ENCODE measurements around the gene PDE8A.

The PDE8A gene

DNA sequence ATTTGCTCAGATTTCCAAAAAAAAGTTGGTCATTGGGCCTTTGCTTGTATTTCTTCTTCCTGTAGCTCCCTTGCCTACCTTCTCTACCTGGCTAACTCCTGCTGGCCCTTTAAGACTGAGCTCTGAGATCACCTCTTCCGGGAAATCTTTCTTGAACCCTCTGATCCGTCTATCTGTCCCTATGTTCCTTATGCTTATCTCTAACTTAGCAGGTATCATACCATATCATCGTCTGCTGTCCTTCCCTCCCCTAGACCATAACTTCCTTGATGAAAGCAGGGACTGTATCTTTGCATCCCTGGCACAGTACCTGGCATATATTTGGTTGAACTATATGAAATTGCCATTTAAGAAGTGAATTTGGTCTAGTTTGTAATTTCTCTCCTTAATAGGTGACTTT is 42.3 kb downstream of the PDE8A start:
- H3K9me3 ChIP-seq (ENCODE audit: control insufficient read depth, low read length) = no peaks in the 10 kb centered on the region
- no peak overlapping the region for H3K4me3 ChIP-seq (ENCODE audit: low read length)
- H3K4me1 ChIP-seq (ENCODE audit: control insufficient read depth, insufficient read depth, low read length) = peaks cover 31% of the 10 kb centered on the region

DNA sequence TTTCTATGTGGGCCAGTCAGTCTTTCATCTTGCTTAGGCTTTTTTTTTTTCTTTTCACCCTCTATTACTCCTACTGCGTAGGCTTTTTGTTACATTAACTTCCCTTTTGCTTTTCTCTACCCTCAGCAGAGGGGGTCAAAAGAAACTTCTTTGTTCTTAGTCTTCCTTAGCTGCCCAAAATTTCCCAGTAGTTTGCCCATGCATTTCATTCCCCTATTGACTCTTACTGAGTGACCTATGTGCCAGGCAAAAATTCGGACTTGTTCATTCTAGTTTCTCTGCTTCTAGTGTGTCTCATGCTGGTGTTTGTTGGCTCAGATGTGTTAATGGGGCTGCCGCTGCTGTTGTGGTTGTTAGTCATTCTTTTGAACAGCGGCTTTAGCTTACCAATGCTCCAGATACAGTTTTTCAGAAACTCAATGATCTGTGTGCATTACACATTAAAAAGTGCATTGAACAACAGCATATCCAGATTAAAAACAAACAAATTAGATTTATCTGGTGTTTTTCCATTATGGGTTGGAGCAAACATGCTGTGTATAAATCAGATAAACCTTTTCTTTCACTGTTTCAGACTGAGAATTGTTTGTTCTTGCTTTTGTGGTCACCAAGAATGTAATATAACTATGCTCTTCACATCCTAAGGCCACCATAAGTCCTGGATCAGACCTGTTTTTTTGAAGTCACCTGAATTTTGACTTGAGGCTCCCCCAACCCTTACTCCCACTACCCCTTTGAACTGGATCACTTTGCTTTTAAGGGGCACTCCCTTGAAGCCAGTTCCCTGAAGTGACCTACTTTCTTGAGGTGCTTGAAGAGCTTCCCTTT is 43.1 kb downstream of the PDE8A start:
- H3K9me3 ChIP-seq (ENCODE audit: control insufficient read depth, low read length) = no peaks in the 10 kb centered on the region
- no peaks in the 10 kb centered on the region for H3K36me3 ChIP-seq (ENCODE audit: control insufficient read depth, insufficient read depth, low read length)
- H3K4me3 ChIP-seq (ENCODE audit: low read length) = no peak overlapping the region
- no peak overlapping the region for H3K9ac ChIP-seq (ENCODE audit: low read length)
- peaks cover 32% of the 10 kb centered on the region for H3K4me1 ChIP-seq (ENCODE audit: control insufficient read depth, insufficient read depth, low read length)
- H3K27me3 ChIP-seq (ENCODE audit: control insufficient read depth, insufficient read depth, low read length) = no peaks in the 10 kb centered on the region

More for the DNA sequence above, 42.3 kb downstream of the PDE8A start:
- no peaks in the 10 kb centered on the region for H3K27me3 ChIP-seq (ENCODE audit: control insufficient read depth, insufficient read depth, low read length)
- H3K9ac ChIP-seq (ENCODE audit: low read length) = no peak overlapping the region
- no peaks in the 10 kb centered on the region for H3K36me3 ChIP-seq (ENCODE audit: control insufficient read depth, insufficient read depth, low read length)

DNA sequence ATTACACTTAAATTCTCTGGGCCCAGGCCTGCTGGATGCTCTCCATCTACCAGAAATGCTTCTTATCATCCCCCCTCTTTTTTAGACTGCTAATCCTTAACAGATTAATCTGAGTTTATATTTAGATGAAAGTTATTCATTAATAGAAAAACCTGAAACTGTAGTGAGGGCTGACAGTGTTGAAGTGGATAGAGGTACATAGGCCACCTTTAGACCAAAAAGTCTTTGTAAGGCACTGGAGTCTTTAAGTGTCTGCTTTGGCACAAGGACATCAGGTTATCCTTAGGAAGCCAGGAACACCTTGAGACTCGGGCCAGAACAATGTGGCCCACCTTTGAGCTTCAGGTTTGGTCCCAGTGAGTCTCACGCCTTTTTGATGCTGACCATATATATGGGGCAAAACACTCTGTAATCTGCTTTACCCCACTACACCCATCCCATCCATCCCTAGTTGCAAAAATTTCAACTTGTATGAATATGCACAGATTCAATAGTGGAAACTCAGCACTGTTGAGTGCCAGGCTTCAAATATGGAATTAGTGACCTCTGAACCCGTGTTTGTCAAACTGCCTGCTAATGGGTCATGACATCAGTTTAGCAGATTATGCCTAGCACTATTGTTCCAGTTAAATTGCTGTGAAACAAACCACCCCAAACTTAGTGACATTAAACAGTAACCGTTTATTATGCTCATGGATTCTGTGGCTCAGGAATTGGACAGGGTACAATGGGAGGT is 44.0 kb downstream of the PDE8A start:
- Histone ChIP-seq H3K9me3 (ENCODE audit: control insufficient read depth, low read length) (no peaks in the 10 kb centered on the region), H3K4me1 (ENCODE audit: control insufficient read depth, insufficient read depth, low read length) (peaks cover 42% of the 10 kb centered on the region), H3K36me3 (ENCODE audit: control insufficient read depth, insufficient read depth, low read length) (no peaks in the 10 kb centered on the region), H3K4me3 (ENCODE audit: low read length) (no peak overlapping the region), H3K27me3 (ENCODE audit: control insufficient read depth, insufficient read depth, low read length) (no peaks in the 10 kb centered on the region), H3K9ac (ENCODE audit: low read length) (no peak overlapping the region)

DNA sequence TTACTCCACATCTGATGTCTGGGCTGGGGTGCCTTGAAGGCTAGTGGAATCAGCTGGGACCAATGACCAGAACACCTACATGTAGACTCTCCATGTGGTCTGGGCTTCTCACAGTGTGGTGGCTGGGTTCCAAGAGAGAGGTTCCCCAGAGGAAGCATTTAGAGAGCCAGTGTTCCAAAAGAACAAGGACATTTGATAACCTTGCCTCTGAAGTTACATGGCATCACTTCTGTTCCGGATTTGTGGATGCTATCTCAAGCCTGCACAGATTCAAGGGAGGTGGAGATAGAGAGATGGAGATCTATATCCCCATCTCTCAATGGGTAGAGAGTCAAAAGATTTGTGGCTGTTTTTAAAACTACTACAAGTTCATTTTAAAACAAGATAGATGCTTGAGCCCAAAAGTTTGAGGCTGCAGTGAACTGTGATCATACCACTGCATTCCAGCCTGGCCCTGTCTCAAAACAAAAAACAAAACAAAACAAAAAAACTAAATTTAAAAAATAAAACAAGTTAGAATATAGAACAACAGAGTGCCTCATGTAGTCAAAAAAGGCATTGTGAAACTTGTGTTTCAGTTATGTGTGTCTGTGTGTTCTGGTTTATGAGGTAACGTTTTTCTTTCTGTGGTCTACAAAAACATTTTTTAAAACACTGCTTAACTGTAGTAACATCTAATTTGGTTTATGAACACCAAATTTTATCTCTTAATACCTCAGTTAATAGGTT is 44.8 kb downstream of the PDE8A start:
- no peaks in the 10 kb centered on the region for H3K36me3 ChIP-seq (ENCODE audit: control insufficient read depth, insufficient read depth, low read length)
- no peak overlapping the region for H3K9ac ChIP-seq (ENCODE audit: low read length)
- no peak overlapping the region for H3K4me3 ChIP-seq (ENCODE audit: low read length)
- no peaks in the 10 kb centered on the region for H3K27me3 ChIP-seq (ENCODE audit: control insufficient read depth, insufficient read depth, low read length)
- peaks cover 47% of the 10 kb centered on the region for H3K4me1 ChIP-seq (ENCODE audit: control insufficient read depth, insufficient read depth, low read length)
- H3K9me3 ChIP-seq (ENCODE audit: control insufficient read depth, low read length) = no peaks in the 10 kb centered on the region

DNA sequence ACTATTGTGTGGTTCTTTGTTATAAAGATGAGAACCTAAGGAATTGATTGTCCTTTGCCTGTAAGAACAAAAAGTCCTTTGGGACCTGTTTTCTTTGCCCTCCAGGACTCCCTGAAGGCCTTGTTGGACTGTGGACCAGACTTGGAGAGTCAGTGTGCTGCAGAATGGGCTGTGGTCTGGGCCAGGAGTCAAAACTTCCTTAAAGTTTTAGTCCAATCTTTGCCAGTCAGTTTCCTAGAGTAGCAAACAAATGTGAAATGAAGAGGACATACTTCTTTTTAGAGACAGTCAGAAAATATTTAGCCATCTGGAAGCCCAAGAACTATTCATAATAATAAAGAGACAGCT is 45.4 kb downstream of the PDE8A start:
- no peaks in the 10 kb centered on the region for H3K9me3 ChIP-seq (ENCODE audit: control insufficient read depth, low read length)
- no peak overlapping the region for H3K9ac ChIP-seq (ENCODE audit: low read length)

DNA sequence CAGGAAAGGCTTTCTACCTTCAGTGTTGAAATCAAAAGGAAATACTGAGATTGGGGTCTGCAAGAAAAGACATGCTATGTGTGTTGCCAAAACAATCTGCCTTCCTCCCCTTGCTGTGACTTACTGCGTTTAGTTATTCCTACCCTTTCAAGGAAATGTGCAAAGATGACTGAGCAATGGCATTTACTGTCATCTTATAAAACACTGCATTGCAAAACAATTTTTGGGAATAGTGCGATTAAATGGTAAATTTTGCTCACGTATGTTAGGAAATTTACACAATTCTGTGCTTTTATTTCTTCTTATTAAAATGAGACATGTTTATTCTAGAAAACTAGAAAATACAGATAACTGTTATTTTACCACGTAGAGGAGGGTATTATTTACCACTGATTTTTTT is 45.8 kb downstream of the PDE8A start:
- Histone ChIP-seq H3K9ac (ENCODE audit: low read length) (no peak overlapping the region), H3K4me1 (ENCODE audit: control insufficient read depth, insufficient read depth, low read length) (peaks cover 56% of the 10 kb centered on the region), H3K4me3 (ENCODE audit: low read length) (no peak overlapping the region), H3K36me3 (ENCODE audit: control insufficient read depth, insufficient read depth, low read length) (no peaks in the 10 kb centered on the region), H3K27me3 (ENCODE audit: control insufficient read depth, insufficient read depth, low read length) (no peaks in the 10 kb centered on the region), H3K9me3 (ENCODE audit: control insufficient read depth, low read length) (no peaks in the 10 kb centered on the region)

More for the DNA sequence above, 45.4 kb downstream of the PDE8A start:
- no peaks in the 10 kb centered on the region for H3K36me3 ChIP-seq (ENCODE audit: control insufficient read depth, insufficient read depth, low read length)
- no peaks in the 10 kb centered on the region for H3K27me3 ChIP-seq (ENCODE audit: control insufficient read depth, insufficient read depth, low read length)
- H3K4me3 ChIP-seq (ENCODE audit: low read length) = no peak overlapping the region
- H3K4me1 ChIP-seq (ENCODE audit: control insufficient read depth, insufficient read depth, low read length) = peaks cover 52% of the 10 kb centered on the region

DNA sequence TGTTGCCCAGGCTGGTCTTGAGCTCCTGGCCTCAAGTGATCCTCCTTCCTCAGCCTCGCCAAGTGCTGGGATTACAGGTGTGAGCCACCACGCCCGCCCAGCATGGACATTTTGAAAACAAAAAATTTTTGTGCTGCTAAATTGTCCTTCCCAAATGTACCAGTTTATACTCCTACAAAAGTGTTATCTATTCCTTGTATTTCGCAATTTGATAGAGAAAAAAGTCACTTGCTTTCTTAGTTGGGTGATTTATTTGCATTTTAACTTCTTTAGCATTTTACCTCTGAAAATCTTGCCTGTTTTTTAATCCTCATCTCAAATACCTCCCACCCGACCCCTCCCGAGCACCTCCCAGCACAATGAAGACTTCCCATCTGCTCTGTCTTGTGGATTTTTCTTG is 46.8 kb downstream of the PDE8A start:
- Histone ChIP-seq H3K4me1 (ENCODE audit: control insufficient read depth, insufficient read depth, low read length) (peaks cover 62% of the 10 kb centered on the region), H3K27me3 (ENCODE audit: control insufficient read depth, insufficient read depth, low read length) (no peaks in the 10 kb centered on the region), H3K9me3 (ENCODE audit: control insufficient read depth, low read length) (no peaks in the 10 kb centered on the region), H3K9ac (ENCODE audit: low read length) (no peak overlapping the region), H3K4me3 (ENCODE audit: low read length) (no peak overlapping the region), H3K36me3 (ENCODE audit: control insufficient read depth, insufficient read depth, low read length) (no peaks in the 10 kb centered on the region)

DNA sequence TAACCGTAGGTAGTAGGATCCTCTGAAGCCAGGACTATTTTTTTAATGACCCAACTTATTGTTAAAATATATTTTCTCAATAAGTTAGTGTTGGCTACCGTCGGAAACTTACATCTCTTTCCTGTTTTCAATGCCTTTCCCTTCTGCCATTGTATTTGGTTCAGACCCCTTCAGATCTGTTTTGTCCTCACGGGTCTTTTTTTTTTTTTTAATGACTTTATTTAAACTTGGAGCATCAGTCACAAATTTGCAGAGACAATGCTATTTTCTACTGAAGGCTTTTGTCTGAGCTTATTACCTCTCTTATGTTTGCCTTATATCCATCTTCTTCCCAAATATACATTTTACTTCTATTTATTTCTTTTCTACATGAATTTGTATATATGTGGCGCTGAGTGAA is 47.6 kb downstream of the PDE8A start:
- no peak overlapping the region for H3K4me3 ChIP-seq (ENCODE audit: low read length)
- no peaks in the 10 kb centered on the region for H3K27me3 ChIP-seq (ENCODE audit: control insufficient read depth, insufficient read depth, low read length)
- H3K36me3 ChIP-seq (ENCODE audit: control insufficient read depth, insufficient read depth, low read length) = no peaks in the 10 kb centered on the region
- H3K9ac ChIP-seq (ENCODE audit: low read length) = no peak overlapping the region
- H3K9me3 ChIP-seq (ENCODE audit: control insufficient read depth, low read length) = no peaks in the 10 kb centered on the region
- H3K4me1 ChIP-seq (ENCODE audit: control insufficient read depth, insufficient read depth, low read length) = peaks cover 57% of the 10 kb centered on the region

DNA sequence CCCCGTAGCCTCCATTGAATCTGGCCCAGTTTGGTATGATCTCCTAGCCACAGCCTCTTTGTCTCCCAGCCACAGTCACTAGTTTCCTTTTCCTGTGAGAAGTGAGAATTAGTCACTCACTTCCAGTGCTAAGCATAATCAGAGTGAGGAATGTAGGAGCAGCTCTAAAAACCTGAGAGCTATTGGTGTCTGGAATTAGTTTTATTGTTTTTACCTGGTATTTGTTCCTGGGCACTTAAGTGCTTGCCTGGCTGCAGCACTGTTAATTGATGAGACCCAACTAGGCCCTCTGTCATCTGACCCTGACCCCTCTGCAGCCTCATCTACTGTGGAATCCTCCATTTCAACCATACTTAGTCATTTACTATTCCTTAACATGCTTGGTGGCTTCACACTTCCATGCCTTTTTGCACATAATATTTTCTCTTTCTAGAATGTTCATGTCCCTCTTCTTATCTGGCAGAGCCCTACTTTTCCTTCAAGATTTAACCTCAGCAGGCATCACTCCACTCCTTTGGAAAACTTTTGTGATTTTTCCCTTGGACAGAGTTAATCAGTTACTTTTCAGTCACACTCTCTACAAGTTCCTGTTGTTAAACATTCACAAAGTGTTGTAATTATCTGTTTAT is 48.8 kb downstream of the PDE8A start:
- Histone ChIP-seq H3K4me3 (ENCODE audit: low read length) (no peak overlapping the region), H3K4me1 (ENCODE audit: control insufficient read depth, insufficient read depth, low read length) (peaks cover 45% of the 10 kb centered on the region), H3K9ac (ENCODE audit: low read length) (peak overlapping the region; percentile 17), H3K36me3 (ENCODE audit: control insufficient read depth, insufficient read depth, low read length) (no peaks in the 10 kb centered on the region), H3K9me3 (ENCODE audit: control insufficient read depth, low read length) (no peaks in the 10 kb centered on the region), H3K27me3 (ENCODE audit: control insufficient read depth, insufficient read depth, low read length) (no peaks in the 10 kb centered on the region)

DNA sequence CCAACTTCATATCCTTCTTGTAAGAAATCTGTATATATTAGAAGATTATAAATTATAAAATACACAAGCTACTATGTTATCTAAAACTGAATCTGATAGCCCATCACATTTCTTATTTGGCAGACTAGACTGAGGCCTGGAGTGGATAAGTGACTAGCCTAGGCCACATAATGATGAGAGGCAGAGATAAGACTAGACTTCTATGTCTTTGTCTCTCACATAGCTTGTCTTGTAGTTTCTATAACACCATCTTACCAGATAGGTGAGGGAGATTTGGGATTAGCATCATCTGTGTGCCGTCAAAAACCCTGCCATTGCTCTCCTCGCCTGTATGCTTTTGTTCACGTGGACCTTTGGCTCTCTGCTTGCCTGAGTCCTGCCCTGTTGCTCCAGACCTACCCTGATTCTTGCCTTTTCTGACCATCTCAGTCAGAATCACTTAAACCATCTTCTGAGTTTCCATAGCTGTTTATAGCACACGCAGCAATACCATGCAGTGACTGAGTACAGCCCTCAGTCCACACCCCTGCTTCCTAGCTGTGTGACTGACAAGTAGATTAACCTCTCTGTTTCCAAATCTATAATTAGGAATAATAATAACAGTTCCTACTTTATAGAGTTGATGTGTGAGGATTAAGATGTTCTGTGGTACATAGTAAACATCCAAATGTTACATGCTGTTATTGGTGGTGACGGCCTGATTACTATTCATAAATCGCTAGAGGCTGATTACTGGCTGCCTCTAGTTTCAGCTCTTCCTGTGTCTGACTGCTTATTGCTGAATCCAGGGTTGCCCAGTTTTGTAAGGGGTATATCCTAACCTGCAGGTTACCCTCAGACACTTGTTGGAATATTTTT is 49.7 kb downstream of the PDE8A start:
- Histone ChIP-seq H3K4me3 (ENCODE audit: low read length) (no peak overlapping the region), H3K9me3 (ENCODE audit: control insufficient read depth, low read length) (no peaks in the 10 kb centered on the region), H3K9ac (ENCODE audit: low read length) (no peak overlapping the region), H3K4me1 (ENCODE audit: control insufficient read depth, insufficient read depth, low read length) (peaks cover 36% of the 10 kb centered on the region), H3K36me3 (ENCODE audit: control insufficient read depth, insufficient read depth, low read length) (no peaks in the 10 kb centered on the region), H3K27me3 (ENCODE audit: control insufficient read depth, insufficient read depth, low read length) (no peaks in the 10 kb centered on the region)

DNA sequence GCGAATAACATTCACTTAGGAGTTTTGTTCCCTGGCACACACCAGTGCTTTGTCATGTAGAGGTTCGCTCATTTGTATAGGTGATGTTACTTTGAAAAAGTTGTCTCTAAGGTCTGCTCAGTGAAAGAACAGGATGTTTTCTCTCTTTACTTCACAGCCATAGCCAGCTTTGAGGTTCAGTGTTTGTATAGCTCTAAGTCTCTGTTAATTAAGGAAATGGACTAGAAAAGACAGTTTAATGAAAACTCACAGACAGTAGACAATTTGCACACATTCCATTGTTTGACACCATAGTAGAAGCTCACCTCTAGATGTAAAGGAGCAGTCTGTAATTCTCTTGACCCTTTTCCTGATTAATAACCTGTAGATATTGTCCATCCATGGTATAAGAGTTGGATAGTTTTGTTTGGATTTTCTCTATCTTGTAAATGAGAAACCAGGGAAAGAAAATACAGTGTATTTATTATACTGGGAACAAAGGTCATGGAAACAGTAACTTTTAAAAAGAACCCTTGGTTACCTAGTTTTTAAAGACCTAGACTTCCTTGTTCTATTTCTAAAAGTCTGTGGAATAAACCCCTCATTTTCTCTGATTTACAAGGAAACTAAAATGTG is 50.4 kb downstream of the PDE8A start:
- no peaks in the 10 kb centered on the region for H3K36me3 ChIP-seq (ENCODE audit: control insufficient read depth, insufficient read depth, low read length)
- H3K9ac ChIP-seq (ENCODE audit: low read length) = no peak overlapping the region
- no peaks in the 10 kb centered on the region for H3K27me3 ChIP-seq (ENCODE audit: control insufficient read depth, insufficient read depth, low read length)
- H3K9me3 ChIP-seq (ENCODE audit: control insufficient read depth, low read length) = no peaks in the 10 kb centered on the region
- peaks cover 34% of the 10 kb centered on the region for H3K4me1 ChIP-seq (ENCODE audit: control insufficient read depth, insufficient read depth, low read length)
- no peak overlapping the region for H3K4me3 ChIP-seq (ENCODE audit: low read length)
